Measurements from ENCODE around the gene RAG2.

DNA sequence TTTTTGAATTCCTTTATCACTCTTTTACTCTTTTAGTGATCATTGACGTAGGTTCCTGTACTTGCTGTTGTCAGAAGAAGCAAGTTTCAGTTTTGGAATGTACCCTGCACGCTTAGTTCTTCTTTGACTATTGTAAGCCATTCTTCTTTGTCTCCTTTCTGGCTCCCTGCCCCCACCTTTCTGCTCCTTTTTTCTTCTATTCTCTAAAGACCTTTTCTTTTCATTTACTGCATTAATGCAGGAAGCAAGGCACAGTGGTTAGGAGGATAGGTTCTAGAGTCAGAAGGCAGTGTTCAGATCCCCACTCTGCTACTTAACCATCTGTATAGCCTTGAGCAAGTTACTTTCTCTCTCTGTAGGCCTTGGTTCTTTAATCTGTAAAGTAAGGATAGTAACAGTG is 33.7 kb upstream of the RAG2 start:
- TF ChIP-seq, protein P1, sequence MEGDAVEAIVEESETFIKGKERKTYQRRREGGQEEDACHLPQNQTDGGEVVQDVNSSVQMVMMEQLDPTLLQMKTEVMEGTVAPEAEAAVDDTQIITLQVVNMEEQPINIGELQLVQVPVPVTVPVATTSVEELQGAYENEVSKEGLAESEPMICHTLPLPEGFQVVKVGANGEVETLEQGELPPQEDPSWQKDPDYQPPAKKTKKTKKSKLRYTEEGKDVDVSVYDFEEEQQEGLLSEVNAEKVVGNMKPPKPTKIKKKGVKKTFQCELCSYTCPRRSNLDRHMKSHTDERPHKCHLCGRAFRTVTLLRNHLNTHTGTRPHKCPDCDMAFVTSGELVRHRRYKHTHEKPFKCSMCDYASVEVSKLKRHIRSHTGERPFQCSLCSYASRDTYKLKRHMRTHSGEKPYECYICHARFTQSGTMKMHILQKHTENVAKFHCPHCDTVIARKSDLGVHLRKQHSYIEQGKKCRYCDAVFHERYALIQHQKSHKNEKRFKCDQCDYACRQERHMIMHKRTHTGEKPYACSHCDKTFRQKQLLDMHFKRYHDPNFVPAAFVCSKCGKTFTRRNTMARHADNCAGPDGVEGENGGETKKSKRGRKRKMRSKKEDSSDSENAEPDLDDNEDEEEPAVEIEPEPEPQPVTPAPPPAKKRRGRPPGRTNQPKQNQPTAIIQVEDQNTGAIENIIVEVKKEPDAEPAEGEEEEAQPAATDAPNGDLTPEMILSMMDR (IDR thresholded peaks at IDR 0.05), result no peak
- no peak for TF ChIP-seq EZH2 (IDR thresholded peaks at IDR 0.05; ENCODE audit: borderline replicate concordance, insufficient read depth, low read depth, low read length, poor library complexity, severe bottlenecking)

Data from B cell (primary cell).